ENCODE measurements around the gene USP37. TPM values are rescaled to one million over a fixed set of nuclear protein-coding genes. Genes with fewer than 3 reads are reported as not detected.

The USP37 gene
- total and polyA plus RNA-seq, 2 of the 13 experiments (the other 11 are each of a cell fraction or from before 2014, with no cell fraction given): 6.5 to 30.6 TPM

GRCh38 chr2:218406209-218406948 lies 161.8 kb downstream of the USP37 start (continued):
- no peak for TF ChIP-seq ZNF101 (CRISPR knock-in tag; IDR thresholded peaks at IDR 0.05; ENCODE audit: borderline replicate concordance, low read depth)
- no peak for TF ChIP-seq TCF12 (IDR thresholded peaks at IDR 0.05)
- TF ChIP-seq TCF12 (CRISPR knock-in tag; IDR thresholded peaks at IDR 0.05): peak; percentile 60; the same call in 1 of the 2 replicates
- peak; percentile 52; the same call in 1 of the 2 replicates for TF ChIP-seq KLF12 (CRISPR knock-in tag; IDR thresholded peaks at IDR 0.05; ENCODE audit: borderline replicate concordance)
- peak; percentile 96 for TF ChIP-seq PHF5A (CRISPR knock-in tag; IDR thresholded peaks at IDR 0.05; ENCODE audit: low read depth, unreplicated experiment)
- no peak for TF ChIP-seq ARID3A (IDR thresholded peaks at IDR 0.05; ENCODE audit: low read depth, low read length)
- TF ChIP-seq PCBP1 (IDR thresholded peaks at IDR 0.05; ENCODE audit: borderline replicate concordance, low read depth, low read length): peak; percentile 94
- TF ChIP-seq ZNF597 (CRISPR knock-in tag; IDR thresholded peaks at IDR 0.05): no peak
- TF ChIP-seq TRIM24 (CRISPR knock-in tag; IDR thresholded peaks at IDR 0.05): no peak
- TF ChIP-seq ZNF552 (CRISPR knock-in tag; IDR thresholded peaks at IDR 0.05; ENCODE audit: borderline replicate concordance): no peak
- TF ChIP-seq CTCF (CRISPR knock-in tag; IDR thresholded peaks at IDR 0.05): peak; percentile 98
- TF ChIP-seq SOX6 (IDR thresholded peaks at IDR 0.05): no peak
- peak; percentile 72 for TF ChIP-seq SOX6 (CRISPR knock-in tag; IDR thresholded peaks at IDR 0.05)
- TF ChIP-seq USF2 (IDR thresholded peaks at IDR 0.05; ENCODE audit: low read depth, low read length): no peak
- TF ChIP-seq USF2 (CRISPR knock-in tag; IDR thresholded peaks at IDR 0.05; ENCODE audit: borderline replicate concordance): no peak
- no peak for TF ChIP-seq MAX (IDR thresholded peaks at IDR 0.05)
- no peak; the same call in none of the 2 replicates for TF ChIP-seq POGK (CRISPR knock-in tag; conservative IDR thresholded peaks at IDR 0.05)
- TF ChIP-seq EED (CRISPR knock-in tag; IDR thresholded peaks at IDR 0.05): no peak; the same call in 1 of the 2 replicates

Data from HepG2 (cell line).